ENCODE results near the gene STRADA. TPM values are rescaled to one million over a fixed set of nuclear protein-coding genes. Genes with fewer than 3 reads are reported as not detected.

Gene STRADA
- total RNA-seq, 4 donors from 2014 or later = 14.4 to 39.1 (median 23.3) TPM

GRCh38 chr17:63785556-63785955 lies 44.0 kb upstream of the STRADA start:
- Histone ChIP-seq H3K9me3 (no peaks in the 10 kb centered on the region), H3K4me3 (no peak overlapping the region), H3K27ac (no peak overlapping the region), H3K36me3 (peaks cover 0 to 65% of the 10 kb centered on the region in 2 donors), H3K4me1 (peaks cover 0 to 66% (median 0%) of the 10 kb centered on the region in 3 donors), H3K27me3 (no peaks in the 10 kb centered on the region)
- WGBS, 2 donors (ENCODE audit: low coverage in 1 of 2) = 89 to 92% methylated on average over 1 of the region's 1 CpG
- no peak for ATAC-seq
- TF ChIP-seq POLR2A (IDR thresholded peaks at IDR 0.05) = no peak
- TF ChIP-seq, protein P1, sequence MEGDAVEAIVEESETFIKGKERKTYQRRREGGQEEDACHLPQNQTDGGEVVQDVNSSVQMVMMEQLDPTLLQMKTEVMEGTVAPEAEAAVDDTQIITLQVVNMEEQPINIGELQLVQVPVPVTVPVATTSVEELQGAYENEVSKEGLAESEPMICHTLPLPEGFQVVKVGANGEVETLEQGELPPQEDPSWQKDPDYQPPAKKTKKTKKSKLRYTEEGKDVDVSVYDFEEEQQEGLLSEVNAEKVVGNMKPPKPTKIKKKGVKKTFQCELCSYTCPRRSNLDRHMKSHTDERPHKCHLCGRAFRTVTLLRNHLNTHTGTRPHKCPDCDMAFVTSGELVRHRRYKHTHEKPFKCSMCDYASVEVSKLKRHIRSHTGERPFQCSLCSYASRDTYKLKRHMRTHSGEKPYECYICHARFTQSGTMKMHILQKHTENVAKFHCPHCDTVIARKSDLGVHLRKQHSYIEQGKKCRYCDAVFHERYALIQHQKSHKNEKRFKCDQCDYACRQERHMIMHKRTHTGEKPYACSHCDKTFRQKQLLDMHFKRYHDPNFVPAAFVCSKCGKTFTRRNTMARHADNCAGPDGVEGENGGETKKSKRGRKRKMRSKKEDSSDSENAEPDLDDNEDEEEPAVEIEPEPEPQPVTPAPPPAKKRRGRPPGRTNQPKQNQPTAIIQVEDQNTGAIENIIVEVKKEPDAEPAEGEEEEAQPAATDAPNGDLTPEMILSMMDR (IDR thresholded peaks at IDR 0.05) = no peak
- TF ChIP-seq EP300 (IDR thresholded peaks at IDR 0.05) = no peak
- no peak for TF ChIP-seq POLR2AphosphoS5 (IDR thresholded peaks at IDR 0.05)

- Histone ChIP-seq H3K27me3 (no peaks in the 10 kb centered on the region), H3K4me3 (no peak overlapping the region), H3K27ac (no peak overlapping the region), H3K9me3 (no peaks in the 10 kb centered on the region), H3K4me1 (peaks cover 0 to 80% (median 0%) of the 10 kb centered on the region in 3 donors), H3K36me3 (peaks cover 0 to 57% of the 10 kb centered on the region in 2 donors)
- WGBS, 2 donors (ENCODE audit: low coverage in 1 of 2) = 62 to 79% methylated on average over 3 to 6 of the region's 6 CpGs
- no peak for ATAC-seq
- TF ChIP-seq EP300 (IDR thresholded peaks at IDR 0.05) (no peak), POLR2A (IDR thresholded peaks at IDR 0.05) (no peak), POLR2AphosphoS5 (IDR thresholded peaks at IDR 0.05) (no peak)
- TF ChIP-seq, protein P1 (IDR thresholded peaks at IDR 0.05) = no peak
Measured at GRCh38 chr17:63783522-63783921, 41.9 kb upstream of the STRADA start.

DNA sequence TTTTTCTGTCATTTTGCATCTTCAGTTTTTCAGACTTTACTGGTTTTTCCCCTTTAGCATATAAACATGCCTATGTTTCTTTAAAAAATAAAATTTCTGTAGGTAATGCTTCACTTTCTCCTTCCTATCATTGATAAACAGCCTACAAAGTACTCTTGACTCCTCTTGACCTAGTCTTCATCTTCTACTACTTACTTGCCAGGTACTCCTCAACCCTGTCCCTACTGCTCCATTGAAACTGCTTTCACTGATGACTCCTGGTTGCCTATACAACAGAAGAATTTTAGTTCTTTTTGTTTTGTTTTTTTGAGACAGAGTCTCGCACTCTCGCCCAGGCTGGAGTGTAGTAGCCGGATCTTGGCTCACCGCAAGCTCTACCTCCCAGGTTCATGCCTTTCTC lies 39.3 kb upstream of the STRADA start:
- Histone ChIP-seq H3K36me3 (peaks cover 0 to 41% of the 10 kb centered on the region in 2 donors), H3K9me3 (no peaks in the 10 kb centered on the region), H3K4me1 (peaks cover 0 to 95% (median 0%) of the 10 kb centered on the region in 3 donors), H3K4me3 (no peak overlapping the region), H3K27ac (no peak overlapping the region), H3K27me3 (no peaks in the 10 kb centered on the region)
- TF ChIP-seq EP300 (IDR thresholded peaks at IDR 0.05) = no peak
- TF ChIP-seq, protein P1 (IDR thresholded peaks at IDR 0.05) = no peak
- ATAC-seq = no peak
- 95 to 100% methylated on average over 3 to 4 of the region's 4 CpGs for WGBS, 2 donors (ENCODE audit: low coverage in 1 of 2)

DNA sequence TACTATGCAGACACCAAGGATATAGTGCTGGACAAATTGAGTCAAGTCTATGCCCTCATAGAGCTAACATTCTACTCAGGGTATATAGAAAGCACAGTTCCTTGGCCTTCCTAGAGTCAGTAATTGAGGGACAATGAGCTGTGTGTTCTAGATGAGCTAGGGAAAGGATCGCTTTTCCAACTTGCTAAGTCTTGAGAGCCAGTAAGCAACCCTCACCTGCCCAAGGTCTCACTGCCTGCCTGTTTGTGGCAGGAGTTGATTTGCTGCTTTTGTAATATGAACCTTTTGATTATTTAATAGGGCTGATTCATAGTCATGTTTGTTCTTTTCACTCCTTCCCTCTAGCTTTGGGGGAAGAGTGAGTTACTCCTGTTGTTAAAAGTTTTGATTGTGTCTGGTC lies 38.9 kb upstream of the STRADA start:
- no peak for TF ChIP-seq EP300 (IDR thresholded peaks at IDR 0.05)
- no peak for TF ChIP-seq POLR2AphosphoS5 (IDR thresholded peaks at IDR 0.05)
- TF ChIP-seq, protein P1 (IDR thresholded peaks at IDR 0.05) = no peak
- TF ChIP-seq POLR2A (IDR thresholded peaks at IDR 0.05) = no peak
- H3K27ac ChIP-seq = no peak overlapping the region
- H3K27me3 ChIP-seq = no peaks in the 10 kb centered on the region
- no peak for ATAC-seq
- peaks cover 0 to 95% (median 0%) of the 10 kb centered on the region in 3 donors for H3K4me1 ChIP-seq
- no peak overlapping the region for H3K4me3 ChIP-seq
- 78 to 100% methylated on average over 1 of the region's 1 CpG for WGBS, 2 donors (ENCODE audit: low coverage in 1 of 2)
- peaks cover 0 to 41% of the 10 kb centered on the region in 2 donors for H3K36me3 ChIP-seq
- H3K9me3 ChIP-seq = no peaks in the 10 kb centered on the region

GRCh38 chr17:63775420-63775819 lies 33.8 kb upstream of the STRADA start:
- ATAC-seq = no peak
- no peak for TF ChIP-seq EP300 (IDR thresholded peaks at IDR 0.05)
- no peak for TF ChIP-seq POLR2A (IDR thresholded peaks at IDR 0.05)
- TF ChIP-seq POLR2AphosphoS5 (IDR thresholded peaks at IDR 0.05) = no peak
- TF ChIP-seq, protein P1 (IDR thresholded peaks at IDR 0.05) = no peak
- peak overlapping the region in 3 of 4 donors; percentile 96 to 99 (median 98) for H3K27ac ChIP-seq
- no peaks in the 10 kb centered on the region for H3K27me3 ChIP-seq
- H3K36me3 ChIP-seq = peaks cover 0 to 21% of the 10 kb centered on the region in 2 donors
- WGBS, 2 donors (ENCODE audit: low coverage in 1 of 2) = 21 to 30% methylated on average over 8 of the region's 8 CpGs
- no peaks in the 10 kb centered on the region for H3K9me3 ChIP-seq
- peaks cover 0 to 81% (median 6%) of the 10 kb centered on the region in 3 donors for H3K4me1 ChIP-seq
- H3K4me3 ChIP-seq = peak overlapping the region; percentile 94 to 97

All from gastroesophageal sphincter (tissue), 4 donors.